Effector memory CD4-positive, alpha-beta T cell (primary cell): ENCODE measurements around the gene TMC8.
"Not testable (repeated sequence)": the region's sequence is repeated elsewhere in the genome, so short reads cannot be mapped to it uniquely, and the experiment has no call there.

Source experiments
- DNase-seq, 3 donors: peaks; one replicate each; pipeline ENCODE4 v3.0.0-alpha.2; 2020
- H3K27ac ChIP-seq: 2 replicates; pipeline ENCODE4 v1.7.0; 2013; ENCODE audit warnings: mild to moderate bottlenecking, low read length, moderate library complexity; ENCODE audit not compliant: insufficient read depth, poor library complexity, severe bottlenecking
- H3K27me3 ChIP-seq: replicated peaks from 2 replicates; pipeline ENCODE4 v1.7.0; 2013; ENCODE audit warnings: mild to moderate bottlenecking, low read length; ENCODE audit not compliant: insufficient read depth, control insufficient read depth, poor library complexity, severe bottlenecking
- H3K36me3 ChIP-seq: 2 replicates; pipeline ENCODE4 v1.7.0; 2013; ENCODE audit warnings: mild to moderate bottlenecking, low read length, moderate library complexity; ENCODE audit not compliant: control insufficient read depth, insufficient read depth
- H3K4me1 ChIP-seq: 2 replicates; pipeline ENCODE4 v1.7.0; 2013; ENCODE audit warnings: low read length, mild to moderate bottlenecking; ENCODE audit not compliant: control insufficient read depth, insufficient read depth, poor library complexity, severe bottlenecking
- H3K4me3 ChIP-seq: 2 replicates; pipeline ENCODE4 v1.7.0; 2013; ENCODE audit warnings: low read length, low read depth, mild to moderate bottlenecking; ENCODE audit not compliant: insufficient read depth, poor library complexity, severe bottlenecking
- H3K9me3 ChIP-seq: 2 replicates; pipeline ENCODE4 v1.7.0; 2013; ENCODE audit warnings: mild to moderate bottlenecking, low read length, moderate library complexity; ENCODE audit not compliant: control insufficient read depth

Gene TMC8

DNA sequence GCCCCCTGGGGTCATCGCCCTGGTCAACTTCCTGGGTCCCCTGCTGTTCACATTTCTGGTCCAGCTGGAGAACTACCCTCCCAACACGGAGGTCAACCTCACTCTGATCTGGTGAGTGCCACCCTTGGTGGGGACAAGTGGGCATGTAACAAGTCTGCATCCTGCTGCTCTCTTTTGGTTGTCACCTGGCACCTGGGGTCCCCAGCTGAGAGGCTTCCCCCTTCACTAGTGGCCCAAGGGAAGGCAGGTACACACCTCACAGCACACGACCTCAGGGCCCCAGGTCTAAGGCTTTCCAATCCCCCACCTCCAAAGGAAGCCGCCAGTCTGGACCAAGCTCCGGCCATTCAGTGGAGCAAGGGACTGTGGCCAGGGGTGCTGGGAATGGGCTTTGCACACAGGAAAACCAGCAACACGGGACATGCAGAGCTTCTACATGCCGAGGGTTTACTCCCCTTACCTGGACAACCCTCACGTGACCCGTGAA lies 4.4 kb downstream of the TMC8 start:
- Histone ChIP-seq H3K36me3 (peaks cover 44% of the 10 kb centered on the region), H3K27ac (peak overlapping the region; percentile 33), H3K4me3 (no peak overlapping the region), H3K9me3 (no peaks in the 10 kb centered on the region), H3K4me1 (peaks cover 70% of the 10 kb centered on the region), H3K27me3 (no peaks in the 10 kb centered on the region)
- no peak for DNase-seq

DNA sequence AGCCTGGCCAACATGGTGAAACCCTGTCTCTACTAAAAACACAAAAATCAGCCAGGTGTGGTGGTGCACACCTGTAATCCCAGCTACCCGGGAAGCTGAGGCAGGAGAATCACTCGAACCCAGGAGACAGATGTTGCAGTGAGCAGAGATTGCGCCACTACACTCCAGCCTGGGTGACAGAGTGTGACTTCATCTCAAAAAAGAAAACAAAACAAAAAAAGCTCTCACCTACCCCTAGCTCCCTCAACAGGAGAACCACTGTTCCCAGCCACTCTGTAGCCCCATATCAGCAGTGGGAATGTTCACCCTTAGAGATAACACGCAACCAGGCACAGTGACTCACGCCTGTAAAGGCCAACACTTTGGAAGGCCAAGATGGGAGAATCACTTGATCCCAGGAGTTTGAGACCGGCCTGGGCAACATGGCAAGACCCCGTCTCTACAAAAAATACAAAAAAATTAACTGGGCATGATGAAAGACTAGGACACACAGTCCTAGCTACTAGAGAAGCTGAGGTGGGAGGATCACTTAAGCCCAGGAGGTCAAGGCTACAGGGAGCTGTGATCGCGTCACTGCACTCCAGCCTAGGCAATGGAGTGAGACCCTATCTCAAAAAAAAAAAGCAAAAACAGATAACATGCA lies 5.4 kb downstream of the TMC8 start:
- no peak overlapping the region for H3K27ac ChIP-seq
- peaks cover 68% of the 10 kb centered on the region for H3K4me1 ChIP-seq
- no peak overlapping the region for H3K4me3 ChIP-seq
- no peak for DNase-seq
- H3K9me3 ChIP-seq = no peaks in the 10 kb centered on the region
- H3K27me3 ChIP-seq = no peaks in the 10 kb centered on the region
- H3K36me3 ChIP-seq = peaks cover 44% of the 10 kb centered on the region

DNA sequence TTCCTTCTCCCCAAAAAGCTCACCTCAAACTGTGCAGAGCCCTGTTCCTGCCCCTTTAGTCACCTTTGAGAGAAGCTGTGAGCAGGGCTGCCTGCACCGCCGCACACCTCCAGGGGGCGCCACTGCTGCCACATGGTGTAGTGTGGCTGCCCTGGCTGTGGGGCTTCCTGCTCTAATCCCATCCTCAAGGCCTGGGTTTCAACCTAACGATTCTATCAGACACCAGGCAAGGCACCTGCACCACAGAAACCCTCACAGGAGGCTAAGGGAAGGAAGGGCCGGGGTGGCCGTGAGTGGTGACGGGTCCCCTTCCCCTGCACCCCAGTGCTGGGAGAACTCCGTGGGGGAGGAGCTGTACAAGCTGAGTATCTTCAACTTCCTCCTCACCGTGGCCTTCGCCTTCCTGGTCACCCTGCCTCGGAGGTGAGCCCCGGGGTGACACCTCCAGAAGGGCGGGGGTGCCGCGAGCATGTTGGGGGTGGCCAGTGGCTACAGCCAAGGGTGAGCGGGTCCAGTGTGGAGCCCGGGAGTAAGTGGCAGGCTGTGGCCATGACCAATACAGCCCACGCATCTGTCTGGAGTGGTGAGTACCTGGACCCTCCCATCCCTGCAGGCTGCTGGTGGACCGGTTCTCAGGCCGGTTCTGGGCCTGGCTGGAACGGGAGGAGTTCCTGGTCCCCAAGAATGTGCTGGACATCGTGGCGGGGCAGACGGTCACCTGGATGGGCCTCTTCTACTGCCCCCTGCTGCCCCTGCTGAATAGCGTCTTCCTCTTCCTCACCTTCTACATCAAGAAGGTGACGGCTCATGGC lies 7.0 kb downstream of the TMC8 start:
- peak overlapping the region; percentile 30 for H3K27ac ChIP-seq
- H3K4me1 ChIP-seq = peaks cover 66% of the 10 kb centered on the region
- no peaks in the 10 kb centered on the region for H3K27me3 ChIP-seq
- H3K36me3 ChIP-seq = peaks cover 60% of the 10 kb centered on the region
- no peaks in the 10 kb centered on the region for H3K9me3 ChIP-seq
- DNase-seq = peak in 2 of 3 donors; percentile 35 to 43
- no peak overlapping the region for H3K4me3 ChIP-seq

DNA sequence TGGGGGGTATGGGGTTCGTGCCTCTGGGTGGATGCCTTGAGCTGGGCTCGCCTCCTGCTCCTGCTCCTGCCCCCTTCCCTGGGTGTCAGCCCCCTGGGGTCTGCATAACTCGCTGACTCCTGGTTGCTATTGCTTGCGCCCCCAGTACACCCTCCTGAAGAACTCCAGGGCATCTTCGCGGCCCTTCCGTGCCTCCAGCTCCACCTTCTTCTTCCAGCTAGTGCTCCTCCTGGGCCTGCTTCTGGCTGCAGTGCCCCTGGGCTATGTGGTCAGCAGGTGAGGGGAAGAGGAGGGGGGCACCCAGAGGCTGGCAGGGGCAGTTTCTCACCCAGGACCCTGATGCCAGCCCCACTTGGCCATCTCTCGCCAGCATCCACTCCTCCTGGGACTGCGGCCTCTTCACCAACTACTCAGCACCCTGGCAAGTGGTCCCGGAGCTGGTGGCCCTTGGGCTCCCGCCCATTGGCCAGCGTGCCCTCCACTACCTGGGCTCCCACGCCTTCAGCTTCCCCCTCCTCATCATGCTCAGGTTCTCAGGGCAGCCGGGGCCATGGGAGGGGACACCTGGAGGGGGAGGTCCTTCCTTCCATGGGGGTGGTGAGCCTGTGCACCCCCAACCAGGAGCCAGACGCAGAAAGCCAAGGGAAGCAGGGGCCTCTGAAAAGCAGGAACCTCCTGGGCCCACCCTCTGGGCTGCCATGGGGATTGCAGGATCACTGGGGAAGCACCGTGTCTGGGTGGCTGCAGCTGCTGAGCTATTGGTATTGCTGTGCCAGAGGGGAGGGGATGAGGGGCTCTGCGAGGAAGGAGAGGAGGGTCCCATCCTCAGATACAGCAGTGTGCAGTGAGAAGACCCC lies 7.9 kb downstream of the TMC8 start:
- no peaks in the 10 kb centered on the region for H3K9me3 ChIP-seq
- H3K27ac ChIP-seq = no peak overlapping the region
- no peak for DNase-seq
- H3K4me1 ChIP-seq = peaks cover 58% of the 10 kb centered on the region
- H3K4me3 ChIP-seq = no peak overlapping the region
- no peaks in the 10 kb centered on the region for H3K27me3 ChIP-seq
- peaks cover 57% of the 10 kb centered on the region for H3K36me3 ChIP-seq

GRCh38 chr17:78139861-78140168 lies 9.2 kb downstream of the TMC8 start:
- peak overlapping the region; percentile 49 for H3K27ac ChIP-seq
- H3K4me3 ChIP-seq, H3K27me3 ChIP-seq, H3K9me3 ChIP-seq, DNase-seq: not testable (repeated sequence)
- H3K36me3 ChIP-seq = peaks cover 43% of the 10 kb centered on the region
- H3K4me1 ChIP-seq = peaks cover 45% of the 10 kb centered on the region

- peaks cover 37% of the 10 kb centered on the region for H3K36me3 ChIP-seq
- DNase-seq = peak; percentile 92 to 97 (median 93)
- no peaks in the 10 kb centered on the region for H3K9me3 ChIP-seq
- no peaks in the 10 kb centered on the region for H3K27me3 ChIP-seq
- peaks cover 41% of the 10 kb centered on the region for H3K4me1 ChIP-seq
- no peak overlapping the region for H3K4me3 ChIP-seq
- H3K27ac ChIP-seq = peak overlapping the region; percentile 49
Observed at GRCh38 chr17:78140169-78141051, 9.8 kb downstream of the TMC8 start.

- Histone ChIP-seq H3K27ac (peak overlapping the region; percentile 9), H3K4me3 (no peak overlapping the region), H3K4me1 (peaks cover 34% of the 10 kb centered on the region)
Observed at GRCh38 chr17:78141437-78142118, 11.0 kb downstream of the TMC8 start.

GRCh38 chr17:78142119-78142861 lies 11.7 kb downstream of the TMC8 start:
- Histone ChIP-seq H3K36me3 (peaks cover 22% of the 10 kb centered on the region), H3K27ac (no peak overlapping the region), H3K27me3 (no peaks in the 10 kb centered on the region), H3K4me3 (no peak overlapping the region), H3K4me1 (peaks cover 27% of the 10 kb centered on the region), H3K9me3 (no peaks in the 10 kb centered on the region)
- DNase-seq = no peak

More at GRCh38 chr17:78141437-78142118, 11.0 kb downstream of the TMC8 start:
- no peaks in the 10 kb centered on the region for H3K27me3 ChIP-seq
- H3K9me3 ChIP-seq = no peaks in the 10 kb centered on the region
- DNase-seq = no peak
- H3K36me3 ChIP-seq = peaks cover 28% of the 10 kb centered on the region
